Liver (tissue), 9 donors: ENCODE data around the gene EPB41L1. TPM values are rescaled to one million over a fixed set of nuclear protein-coding genes. Genes with fewer than 3 reads are reported as not detected.
"Not testable (repeated sequence)": the region's sequence is repeated elsewhere in the genome, so short reads cannot be mapped to it uniquely, and the experiment has no call there.

ENCODE experiments used
- DNase-seq: peaks from one replicate; pipeline ENCODE4 v3.0.0-alpha.2; 2017; ENCODE audit warnings: low spot score
- H3K27ac ChIP-seq, 2 donors: one replicate each; pipeline ENCODE4 v1.7.0; 2013; ENCODE audit warnings: inconsistent platforms in 2 of 2, low read length in 2 of 2, control low read depth in 1 of 2, low read depth in 1 of 2, mild to moderate bottlenecking in 1 of 2
- H3K27me3 ChIP-seq, 4 donors: one replicate each; pipeline versions ENCODE4 v1.6.1 to v1.7.0; 2013; ENCODE audit warnings: low read length in 3 of 4, inconsistent platforms in 1 of 4, mild to moderate bottlenecking in 1 of 4, moderate library complexity in 1 of 4; ENCODE audit not compliant: control insufficient read depth in 4 of 4, insufficient read depth in 4 of 4
- H3K36me3 ChIP-seq, 4 donors: one replicate each; pipeline versions ENCODE4 v1.6.1 to v1.7.0; 2013; ENCODE audit warnings: low read length in 3 of 4, mild to moderate bottlenecking in 3 of 4, low read depth in 1 of 4, moderate library complexity in 1 of 4; ENCODE audit not compliant: control insufficient read depth in 4 of 4, insufficient read depth in 3 of 4
- H3K4me1 ChIP-seq, 4 donors: one replicate each; pipeline versions ENCODE4 v1.6.1 to v1.7.0; 2013; ENCODE audit warnings: low read length in 3 of 4, mild to moderate bottlenecking in 3 of 4, moderate library complexity in 1 of 4; ENCODE audit not compliant: control insufficient read depth in 4 of 4, insufficient read depth in 4 of 4
- H3K4me3 ChIP-seq, 3 donors: one replicate each; pipeline versions ENCODE4 v1.6.1 to v1.7.0; 2013; ENCODE audit warnings: low read length in 3 of 3, control low read depth in 1 of 3, low read depth in 1 of 3, mild to moderate bottlenecking in 1 of 3
- H3K9ac ChIP-seq, 2 donors: one replicate each; pipeline ENCODE4 v1.7.0; 2013; ENCODE audit warnings: low read length in 2 of 2, mild to moderate bottlenecking in 2 of 2, moderate library complexity in 2 of 2, control low read depth in 1 of 2, low read depth in 1 of 2
- H3K9me3 ChIP-seq, 4 donors: one replicate each; pipeline versions ENCODE4 v1.6.1 to v1.7.0; 2013; ENCODE audit warnings: low read length in 3 of 4; ENCODE audit not compliant: control insufficient read depth in 4 of 4
- ATF3 ChIP-seq: IDR thresholded peaks from 2 replicates; pipeline ENCODE4 v1.6.1; 2016; ENCODE audit warnings: antibody characterized with exemption
- CTCF ChIP-seq: fragments of 150-350 bp; IDR thresholded peaks from 2 replicates; pipeline ENCODE4 v1.5.1; 2017; ENCODE audit warnings: improper control_type of control experiment, low read depth, low read length; ENCODE audit not compliant: missing input control
- EGR1 ChIP-seq, 2 donors: IDR thresholded peaks; 2 replicates each; pipeline ENCODE4 v1.6.1; 2016 to 2018; ENCODE audit warnings: antibody characterized with exemption in 2 of 2, low read depth in 2 of 2
- FOXA1 ChIP-seq: IDR thresholded peaks from 2 replicates; pipeline ENCODE4 v1.6.1; 2016; ENCODE audit warnings: antibody characterized with exemption
- FOXA2 ChIP-seq: IDR thresholded peaks from 2 replicates; pipeline ENCODE4 v1.6.1; 2016; ENCODE audit warnings: antibody characterized with exemption
- GABPA ChIP-seq, 2 donors: IDR thresholded peaks in 1 of 2; conservative IDR thresholded peaks in 1 of 2; 2 replicates each; pipeline ENCODE4 v1.6.1; 2016; ENCODE audit warnings: antibody characterized with exemption in 2 of 2, mild to moderate bottlenecking in 1 of 2, moderate library complexity in 1 of 2
- HNF4A ChIP-seq, 2 donors: conservative IDR thresholded peaks; 2 replicates each; pipeline ENCODE4 v1.6.1; 2016; ENCODE audit warnings: antibody characterized with exemption in 2 of 2, mild to moderate bottlenecking in 2 of 2
- HNF4G ChIP-seq: IDR thresholded peaks from 2 replicates; pipeline ENCODE4 v1.6.1; 2016; ENCODE audit warnings: antibody characterized with exemption
- JUND ChIP-seq, 2 donors: IDR thresholded peaks; 2 replicates each; pipeline ENCODE4 v1.6.1; 2016; ENCODE audit warnings: antibody characterized with exemption in 2 of 2
- NR2F2 ChIP-seq: IDR thresholded peaks from 2 replicates; pipeline ENCODE4 v1.6.1; 2016; ENCODE audit warnings: antibody characterized with exemption
- RAD21 ChIP-seq, 2 donors: IDR thresholded peaks; 2 replicates each; pipeline ENCODE4 v1.6.1; 2016; ENCODE audit warnings: antibody characterized with exemption in 2 of 2, mild to moderate bottlenecking in 2 of 2
- REST ChIP-seq: IDR thresholded peaks from 2 replicates; pipeline ENCODE4 v1.6.1; 2016; ENCODE audit warnings: antibody characterized with exemption, mild to moderate bottlenecking
- RXRA ChIP-seq, 2 donors: IDR thresholded peaks; 2 replicates each; pipeline ENCODE4 v1.6.1; 2017 to 2018; ENCODE audit warnings: antibody characterized with exemption in 2 of 2, mild to moderate bottlenecking in 1 of 2
- SP1 ChIP-seq: IDR thresholded peaks from 2 replicates; pipeline ENCODE4 v1.6.1; 2018; ENCODE audit warnings: antibody characterized with exemption, mild to moderate bottlenecking
- TAF1 ChIP-seq: conservative IDR thresholded peaks from 2 replicates; pipeline ENCODE4 v1.6.1; 2016; ENCODE audit warnings: antibody characterized with exemption, mild to moderate bottlenecking
- YY1 ChIP-seq: IDR thresholded peaks from 2 replicates; pipeline ENCODE4 v1.6.1; 2016; ENCODE audit warnings: antibody characterized with exemption, mild to moderate bottlenecking
- WGBS: extraction: QIAGEN DNeasy Blood & Tissue Kit; methylation state at CpG from one replicate; pipeline ENCODE4 v1.1.7; 2013; 5-methylcytosine and 5-hydroxymethylcytosine counted together
- polyA plus RNA-seq, 2 donors: library from polyadenylated mRNA; stranded (reverse) in 1 of 2; unstranded in 1 of 2; fragments of 200-250 nt in 1 of 2; fragments of >200 nt in 1 of 2; fragmentation: Nextera tagmentation in 1 of 2; extraction: Ambion mirVana in 1 of 2; gene quantifications; one replicate each; pipeline versions ENCODE4 v1.2.1 to v1.2.3, GENCODE V29; 2013 to 2015
- total RNA-seq, 2 donors: library from RNA; depleted of rRNA; stranded (reverse); fragments of >200 nt; gene quantifications; one replicate each; pipeline ENCODE4 v1.2.3, GENCODE V29; 2014
- TF ChIP-seq, protein P1 (sequence below): IDR thresholded peaks from 2 replicates; pipeline ENCODE4 v1.6.1; 2016; ENCODE audit warnings: antibody characterized with exemption
- TF ChIP-seq, protein P2 (sequence below): IDR thresholded peaks from 2 replicates; pipeline ENCODE4 v1.6.1; 2016; ENCODE audit warnings: antibody characterized with exemption
- donor health status: healthy.
- donor health status: healthy.
- donor health status: healthy.
- donor health status: healthy.
- donor health status: healthy.

EPB41L1 gene
- total and polyA plus RNA-seq, 4 donors = 2.4 to 11.9 (median 4.3) TPM

DNA sequence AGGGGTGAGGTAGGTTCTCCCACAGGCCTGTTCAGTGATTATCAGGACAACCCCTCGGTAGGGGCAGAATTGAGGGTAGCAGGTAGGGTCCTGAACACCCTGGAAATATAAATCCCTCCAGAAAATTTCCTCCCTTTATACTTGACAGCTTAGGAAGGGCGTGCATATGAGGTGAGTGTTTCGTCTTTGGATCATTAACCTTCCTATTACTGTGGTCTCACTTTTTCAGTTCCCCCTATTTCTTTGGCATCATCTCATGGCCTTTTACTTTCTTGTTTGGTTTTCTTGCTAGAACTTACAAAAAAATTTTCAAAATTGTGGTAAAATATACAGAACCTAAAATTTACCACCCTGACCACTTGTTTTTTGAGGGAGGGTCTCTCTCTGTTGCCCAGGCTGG is 18.7 kb upstream of the EPB41L1 start:
- DNase-seq = no peak
- Histone ChIP-seq H3K9ac (no peak overlapping the region), H3K4me3 (no peak overlapping the region), H3K27ac (no peak overlapping the region), H3K27me3 (no peaks in the 10 kb centered on the region), H3K36me3 (no peaks in the 10 kb centered on the region), H3K4me1 (peaks cover 0 to 8% (median 1%) of the 10 kb centered on the region in 4 donors), H3K9me3 (no peaks in the 10 kb centered on the region)
- WGBS = 85% methylated on average over 3 of the region's 3 CpGs
- TF ChIP-seq REST (no peak), SP1 (no peak), JUND (IDR thresholded peaks at IDR 0.05) (no peak), GABPA (IDR thresholded peaks at IDR 0.05 in 1 of 2, conservative IDR thresholded peaks at IDR 0.05 in 1 of 2) (no peak), CTCF (no peak), HNF4A (conservative IDR thresholded peaks at IDR 0.05) (no peak), YY1 (no peak), HNF4G (no peak), RAD21 (IDR thresholded peaks at IDR 0.05) (no peak), RXRA (IDR thresholded peaks at IDR 0.05) (no peak), NR2F2 (no peak), EGR1 (IDR thresholded peaks at IDR 0.05; ENCODE audit: low read depth in 2 of 2) (no peak), FOXA2 (no peak), FOXA1 (no peak), TAF1 (no peak), ATF3 (no peak)
- TF ChIP-seq, protein P1, sequence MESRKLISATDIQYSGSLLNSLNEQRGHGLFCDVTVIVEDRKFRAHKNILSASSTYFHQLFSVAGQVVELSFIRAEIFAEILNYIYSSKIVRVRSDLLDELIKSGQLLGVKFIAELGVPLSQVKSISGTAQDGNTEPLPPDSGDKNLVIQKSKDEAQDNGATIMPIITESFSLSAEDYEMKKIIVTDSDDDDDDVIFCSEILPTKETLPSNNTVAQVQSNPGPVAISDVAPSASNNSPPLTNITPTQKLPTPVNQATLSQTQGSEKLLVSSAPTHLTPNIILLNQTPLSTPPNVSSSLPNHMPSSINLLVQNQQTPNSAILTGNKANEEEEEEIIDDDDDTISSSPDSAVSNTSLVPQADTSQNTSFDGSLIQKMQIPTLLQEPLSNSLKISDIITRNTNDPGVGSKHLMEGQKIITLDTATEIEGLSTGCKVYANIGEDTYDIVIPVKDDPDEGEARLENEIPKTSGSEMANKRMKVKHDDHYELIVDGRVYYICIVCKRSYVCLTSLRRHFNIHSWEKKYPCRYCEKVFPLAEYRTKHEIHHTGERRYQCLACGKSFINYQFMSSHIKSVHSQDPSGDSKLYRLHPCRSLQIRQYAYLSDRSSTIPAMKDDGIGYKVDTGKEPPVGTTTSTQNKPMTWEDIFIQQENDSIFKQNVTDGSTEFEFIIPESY = no peak
- TF ChIP-seq, protein P2, sequence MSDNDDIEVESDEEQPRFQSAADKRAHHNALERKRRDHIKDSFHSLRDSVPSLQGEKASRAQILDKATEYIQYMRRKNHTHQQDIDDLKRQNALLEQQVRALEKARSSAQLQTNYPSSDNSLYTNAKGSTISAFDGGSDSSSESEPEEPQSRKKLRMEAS = no peak

GRCh38 chr20:36137313-36137712 is 17.2 kb upstream of the EPB41L1 start:
- 91% methylated on average over 11 of the region's 11 CpGs for WGBS
- H3K27ac ChIP-seq, H3K9ac ChIP-seq, H3K27me3 ChIP-seq, H3K36me3 ChIP-seq, H3K4me1 ChIP-seq, DNase-seq, H3K4me3 ChIP-seq, H3K9me3 ChIP-seq: not testable (repeated sequence)
